GM12892 (cell line): ENCODE data around the gene HYAL3.

Source experiments
- POLR2A ChIP-seq: IDR thresholded peaks from 2 replicates; pipeline ENCODE4 v1.6.1; 2011; ENCODE audit warnings: low read depth, low read length, control low read depth
- POLR2AphosphoS5 ChIP-seq: IDR thresholded peaks from 2 replicates; pipeline ENCODE4 v1.6.1; 2011; ENCODE audit warnings: low read depth, low read length, control low read depth
- TAF1 ChIP-seq: IDR thresholded peaks from 2 replicates; pipeline ENCODE4 v1.6.1; 2011; ENCODE audit warnings: low read depth, mild to moderate bottlenecking, control low read depth, low read length, borderline replicate concordance

DNA sequence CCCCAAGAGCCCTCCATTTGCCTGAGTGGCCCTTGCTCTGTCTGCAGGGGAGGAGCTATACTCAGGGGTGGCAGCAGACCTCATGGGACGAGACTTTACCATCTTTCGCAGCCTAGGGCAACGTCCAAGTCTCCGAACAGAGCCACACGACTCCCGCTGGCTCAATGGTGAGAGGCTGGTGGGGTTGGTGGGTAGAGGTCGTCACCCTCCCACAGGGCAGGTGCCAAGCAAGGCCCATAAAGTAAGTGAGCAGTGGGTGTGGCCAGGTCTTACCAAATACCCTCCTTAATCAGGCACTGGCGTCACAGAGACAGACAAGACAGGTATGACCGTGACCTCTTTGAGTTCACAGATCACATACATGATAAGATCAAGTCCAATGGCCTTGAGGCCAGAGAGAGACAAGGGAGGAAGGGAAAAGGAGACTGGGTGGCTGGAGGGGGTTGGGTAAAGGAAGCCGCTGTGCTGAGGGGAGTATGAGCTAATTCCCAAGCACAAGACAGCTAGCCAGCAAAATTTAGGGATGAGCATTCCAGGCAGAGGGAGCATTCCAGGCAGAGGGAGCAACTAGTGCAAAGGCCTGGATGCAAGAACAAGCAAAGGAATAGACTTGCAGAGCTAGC is 27.8 kb downstream of the HYAL3 start:
- TF ChIP-seq POLR2A = no peak
- TF ChIP-seq TAF1 = no peak
- TF ChIP-seq POLR2AphosphoS5 = no peak
